ENCODE results near the gene LSR.

DNA sequence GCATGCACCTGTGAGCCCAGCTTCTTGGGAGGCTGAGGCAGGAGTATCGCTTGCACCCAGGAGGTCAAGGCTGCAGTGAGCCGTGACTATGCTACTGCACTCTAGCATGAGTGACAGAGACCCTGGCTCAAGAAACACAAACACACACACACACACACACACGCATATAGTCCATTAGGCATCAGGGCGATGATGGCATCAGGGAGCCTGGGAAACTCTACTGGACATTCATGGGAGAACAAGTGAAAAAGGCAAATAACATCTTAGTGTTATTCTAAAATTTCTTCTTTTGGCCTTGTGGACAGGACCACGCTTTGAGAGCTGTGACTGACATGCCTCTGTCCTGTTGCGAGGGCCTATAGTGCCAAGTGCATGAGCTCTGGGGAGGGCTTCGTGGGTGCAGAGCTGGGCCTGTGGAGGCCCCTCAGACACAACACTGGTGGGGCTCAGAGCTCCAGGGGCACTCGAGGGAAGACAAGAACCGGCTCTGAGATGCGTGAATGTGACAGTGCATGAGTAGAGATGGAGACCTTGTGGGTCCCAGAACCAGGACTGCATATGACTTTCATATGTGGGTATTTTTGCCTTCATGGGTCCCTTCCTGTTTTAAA lies 12.0 kb downstream of the LSR start:
- no peak for TF ChIP-seq CTCF (IDR thresholded peaks at IDR 0.05 in 2 of 3, conservative IDR thresholded peaks at IDR 0.05 in 1 of 3; ENCODE audit: borderline replicate concordance in 1 of 3, insufficient read depth in 1 of 3, low read depth in 2 of 3, low read length in 2 of 3)
- TF ChIP-seq, protein P1, sequence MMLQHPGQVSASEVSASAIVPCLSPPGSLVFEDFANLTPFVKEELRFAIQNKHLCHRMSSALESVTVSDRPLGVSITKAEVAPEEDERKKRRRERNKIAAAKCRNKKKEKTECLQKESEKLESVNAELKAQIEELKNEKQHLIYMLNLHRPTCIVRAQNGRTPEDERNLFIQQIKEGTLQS (IDR thresholded peaks at IDR 0.05) = no peak
